Parathyroid adenoma (tissue), 2 donors: ENCODE data around the gene ATP6V0C.

Source experiments
- H2AFZ ChIP-seq: fragments of 300-600 bp; sonication (generic); one replicate; pipeline ENCODE4 v1.7.0; 2017; ENCODE audit warnings: antibody characterized with exemption, mild to moderate bottlenecking
- H3K27ac ChIP-seq: fragments of 300-600 bp; sonication (generic); one replicate; pipeline ENCODE4 v1.7.0; 2017
- H3K27me3 ChIP-seq: fragments of 300-600 bp; sonication (generic); one replicate; pipeline ENCODE4 v1.7.0; 2017; ENCODE audit warnings: low read length; ENCODE audit not compliant: control insufficient read depth, insufficient read depth
- H3K36me3 ChIP-seq: fragments of 300-600 bp; sonication (generic); one replicate; pipeline ENCODE4 v1.7.0; 2017; ENCODE audit warnings: low read length; ENCODE audit not compliant: control insufficient read depth, insufficient read depth
- H3K4me1 ChIP-seq: fragments of 300-600 bp; sonication (generic); one replicate; pipeline ENCODE4 v1.7.0; 2017; ENCODE audit warnings: control low read depth
- H3K4me2 ChIP-seq: fragments of 300-600 bp; sonication (generic); one replicate; pipeline ENCODE4 v1.7.0; 2017; ENCODE audit warnings: low read length
- H3K4me3 ChIP-seq: fragments of 300-600 bp; sonication (generic); one replicate; pipeline ENCODE4 v1.7.0; 2017; ENCODE audit warnings: low read depth, low read length
- H3K79me2 ChIP-seq: fragments of 300-600 bp; sonication (generic); one replicate; pipeline ENCODE4 v1.7.0; 2017; ENCODE audit warnings: control low read depth
- H3K9ac ChIP-seq: fragments of 300-600 bp; sonication (generic); one replicate; pipeline ENCODE4 v1.7.0; 2017; ENCODE audit warnings: mild to moderate bottlenecking
- H3K9me3 ChIP-seq: fragments of 300-600 bp; sonication (generic); one replicate; pipeline ENCODE4 v1.7.0; 2017; ENCODE audit warnings: low read length; ENCODE audit not compliant: control insufficient read depth
- TF ChIP-seq, protein P1 (sequence below): fragments of 300-600 bp; sonication (generic); IDR thresholded peaks from one replicate; pipeline ENCODE4 v1.7.0; 2017; ENCODE audit warnings: antibody characterized with exemption, mild to moderate bottlenecking
- donor health status: primary hyperparathyroidism.

The ATP6V0C gene

GRCh38 chr16:2474877-2475412, 38.8 kb upstream of the ATP6V0C start, which contains the start of gene TBC1D24:
Gene TBC1D24, plus strand, starts transcription at chr16:2475127. Its CDS starts 21,022 bp downstream, at chr16:2496149.
- H3K9ac ChIP-seq = no peak within 1 kb of the TSS
- no peaks in the 10 kb centered on the region for H3K27me3 ChIP-seq
- peak within 1 kb of the TSS; percentile 99 for H3K4me2 ChIP-seq
- H3K27ac ChIP-seq = peak within 1 kb of the TSS; percentile 45
- H3K4me1 ChIP-seq = peaks cover 5% of the 10 kb centered on the region
- H2AFZ ChIP-seq = peak within 1 kb of the TSS; percentile 91
- H3K36me3 ChIP-seq = no peaks in the 10 kb centered on the region
- H3K9me3 ChIP-seq = no peaks in the 10 kb centered on the region
- no peaks in the 10 kb centered on the region for H3K79me2 ChIP-seq
- TF ChIP-seq, protein P1, sequence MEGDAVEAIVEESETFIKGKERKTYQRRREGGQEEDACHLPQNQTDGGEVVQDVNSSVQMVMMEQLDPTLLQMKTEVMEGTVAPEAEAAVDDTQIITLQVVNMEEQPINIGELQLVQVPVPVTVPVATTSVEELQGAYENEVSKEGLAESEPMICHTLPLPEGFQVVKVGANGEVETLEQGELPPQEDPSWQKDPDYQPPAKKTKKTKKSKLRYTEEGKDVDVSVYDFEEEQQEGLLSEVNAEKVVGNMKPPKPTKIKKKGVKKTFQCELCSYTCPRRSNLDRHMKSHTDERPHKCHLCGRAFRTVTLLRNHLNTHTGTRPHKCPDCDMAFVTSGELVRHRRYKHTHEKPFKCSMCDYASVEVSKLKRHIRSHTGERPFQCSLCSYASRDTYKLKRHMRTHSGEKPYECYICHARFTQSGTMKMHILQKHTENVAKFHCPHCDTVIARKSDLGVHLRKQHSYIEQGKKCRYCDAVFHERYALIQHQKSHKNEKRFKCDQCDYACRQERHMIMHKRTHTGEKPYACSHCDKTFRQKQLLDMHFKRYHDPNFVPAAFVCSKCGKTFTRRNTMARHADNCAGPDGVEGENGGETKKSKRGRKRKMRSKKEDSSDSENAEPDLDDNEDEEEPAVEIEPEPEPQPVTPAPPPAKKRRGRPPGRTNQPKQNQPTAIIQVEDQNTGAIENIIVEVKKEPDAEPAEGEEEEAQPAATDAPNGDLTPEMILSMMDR = no peak
- peak within 1 kb of the TSS; percentile 64 for H3K4me3 ChIP-seq

GRCh38 chr16:2475413-2476344, 38.1 kb upstream of the ATP6V0C start:
- Histone ChIP-seq H3K4me1 (peaks cover 5% of the 10 kb centered on the region), H3K27ac (no peak overlapping the region)
- TF ChIP-seq, protein P1 = no peak

DNA sequence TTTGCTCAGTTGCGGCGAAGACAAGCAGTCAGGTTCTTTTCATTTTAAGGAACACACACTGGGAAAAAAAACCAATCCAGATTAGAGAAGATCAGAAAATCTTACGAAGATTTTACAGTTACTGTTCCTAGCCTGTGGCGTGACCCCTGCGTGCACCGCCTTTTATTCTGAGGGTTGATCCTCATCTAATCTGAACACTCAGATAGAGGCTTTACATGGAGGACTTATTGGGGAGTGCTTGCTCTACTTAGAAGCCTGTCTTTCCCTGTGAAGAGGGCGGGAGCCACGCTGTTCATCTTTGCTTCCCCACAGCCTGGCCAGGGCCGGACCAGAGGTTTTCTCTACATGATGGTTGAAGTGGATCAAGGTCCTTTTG, 37.4 kb upstream of the ATP6V0C start:
- Histone ChIP-seq H3K4me1 (peaks cover 5% of the 10 kb centered on the region), H3K9me3 (no peaks in the 10 kb centered on the region), H3K27ac (no peak overlapping the region), H3K4me2 (no peak overlapping the region), H2AFZ (no peak overlapping the region), H3K27me3 (no peaks in the 10 kb centered on the region), H3K36me3 (no peaks in the 10 kb centered on the region), H3K9ac (no peak overlapping the region), H3K79me2 (no peaks in the 10 kb centered on the region), H3K4me3 (no peak overlapping the region)
- TF ChIP-seq, protein P1 = no peak

More at GRCh38 chr16:2475413-2476344, 38.1 kb upstream of the ATP6V0C start:
- Histone ChIP-seq H3K4me3 (peak overlapping the region; percentile 50), H2AFZ (peak overlapping the region; percentile 81), H3K27me3 (no peaks in the 10 kb centered on the region), H3K36me3 (no peaks in the 10 kb centered on the region), H3K9me3 (no peaks in the 10 kb centered on the region), H3K4me2 (peak overlapping the region; percentile 84), H3K9ac (no peak overlapping the region), H3K79me2 (no peaks in the 10 kb centered on the region)

- Histone ChIP-seq H3K79me2 (no peaks in the 10 kb centered on the region), H3K4me1 (peaks cover 5% of the 10 kb centered on the region)
Observed at GRCh38 chr16:2476741-2477140, 37.0 kb upstream of the ATP6V0C start.

More at GRCh38 chr16:2476741-2477140, 37.0 kb upstream of the ATP6V0C start:
- no peaks in the 10 kb centered on the region for H3K36me3 ChIP-seq
- no peak overlapping the region for H3K4me3 ChIP-seq
- H3K27me3 ChIP-seq = no peaks in the 10 kb centered on the region
- no peak overlapping the region for H3K27ac ChIP-seq
- TF ChIP-seq, protein P1 = no peak
- H2AFZ ChIP-seq = no peak overlapping the region
- no peak overlapping the region for H3K9ac ChIP-seq
- H3K4me2 ChIP-seq = no peak overlapping the region
- no peaks in the 10 kb centered on the region for H3K9me3 ChIP-seq
